Measurements from ENCODE around the gene FBXL14. TPM values are rescaled to one million over a fixed set of nuclear protein-coding genes. Genes with fewer than 3 reads are reported as not detected.
A peak's percentile ranks its signal among the peaks of the same experiment; 100 is the strongest.

Gene FBXL14
- total and polyA plus RNA-seq, 9 of the 15 experiments (the other 6 are each of a cell fraction or from before 2014, with no cell fraction given): 0.13 to 9.8 (median 3.3) TPM

GRCh38 chr12:1618489-1618888 is 24.1 kb upstream of the FBXL14 start (continued):
- TF ChIP-seq SOX6 (IDR thresholded peaks at IDR 0.05): peak; percentile 56; the same call in 1 of the 2 replicates
- peak; percentile 68; the same call in 1 of the 2 replicates for TF ChIP-seq CTBP1 (IDR thresholded peaks at IDR 0.05; ENCODE audit: borderline replicate concordance)
- peak; percentile 65; the same call in 1 of the 2 replicates for TF ChIP-seq NR2C1 (IDR thresholded peaks at IDR 0.05)
- peak; percentile 49 for TF ChIP-seq NR2C1 (tag; IDR thresholded peaks at IDR 0.05)
- peak; percentile 80 for TF ChIP-seq ATF3 (IDR thresholded peaks at IDR 0.05)
- no peak for TF ChIP-seq ATF3 (CRISPR knock-in tag; conservative IDR thresholded peaks at IDR 0.05)
- TF ChIP-seq MTA3 (IDR thresholded peaks at IDR 0.05; ENCODE audit: borderline replicate concordance): peak; percentile 28; the same call in 1 of the 2 replicates
- no peak for TF ChIP-seq ZNF695 (CRISPR knock-in tag; IDR thresholded peaks at IDR 0.05)
- peak; percentile 86 for TF ChIP-seq SMARCA4 (IDR thresholded peaks at IDR 0.05)
- 0 out of 4 replicates have a peak, but pooled peaks of 1 of the 2 experiments have one; percentile 27 for TF ChIP-seq TBL1XR1 (IDR thresholded peaks at IDR 0.05; ENCODE audit: low read length in 2 of 2)
- peak; percentile 70; the same call in 1 of the 2 replicates for TF ChIP-seq JUN (IDR thresholded peaks at IDR 0.05; ENCODE audit: borderline replicate concordance, low read depth, low read length)
- no peak for TF ChIP-seq JUN (CRISPR knock-in tag; IDR thresholded peaks at IDR 0.05; ENCODE audit: borderline replicate concordance)
- no peak for TF ChIP-seq ZFP91 (CRISPR knock-in tag; IDR thresholded peaks at IDR 0.05)
- TF ChIP-seq E4F1 (CRISPR knock-in tag; IDR thresholded peaks at IDR 0.05; ENCODE audit: borderline replicate concordance): no peak
- TF ChIP-seq MNT (conservative IDR thresholded peaks at IDR 0.05): no peak
- TF ChIP-seq NFE2 (IDR thresholded peaks at IDR 0.05; ENCODE audit: low read depth): 0 out of 2 replicates have a peak, but pooled peaks have one; percentile 16
